Measurements from ENCODE around the gene TMC5.
"Not testable (repeated sequence)": the region's sequence is repeated elsewhere in the genome, so short reads cannot be mapped to it uniquely, and the experiment has no call there.

The TMC5 gene

GRCh38 chr16:19417640-19418039 lies at the start of gene TMC5:
TSS of gene TMC5 (plus strand) at chr16:19417883. CDS start at chr16:19440039, 22,156 bp downstream.
- H3K36me3 ChIP-seq (ENCODE audit: low read depth), result no peaks in the 10 kb centered on the region
- no peak for TF ChIP-seq CTCF (IDR thresholded peaks at IDR 0.05; ENCODE audit: poor library complexity, severe bottlenecking)
- H3K27me3 ChIP-seq (ENCODE audit: insufficient read depth, poor library complexity, severe bottlenecking), result no peaks in the 10 kb centered on the region
- H3K4me1 ChIP-seq (ENCODE audit: insufficient read depth, poor library complexity, severe bottlenecking), result peaks cover 16% of the 10 kb centered on the region
- no peak within 1 kb of the TSS for H3K4me3 ChIP-seq (ENCODE audit: severe bottlenecking)
- DNase-seq (ENCODE audit: low spot score) (no peak), ATAC-seq (ENCODE audit: low read depth) (no peak)
- no peak within 1 kb of the TSS for H3K27ac ChIP-seq (ENCODE audit: poor library complexity, severe bottlenecking)
- H3K9me3 ChIP-seq (ENCODE audit: severe bottlenecking), result no peaks in the 10 kb centered on the region

DNA sequence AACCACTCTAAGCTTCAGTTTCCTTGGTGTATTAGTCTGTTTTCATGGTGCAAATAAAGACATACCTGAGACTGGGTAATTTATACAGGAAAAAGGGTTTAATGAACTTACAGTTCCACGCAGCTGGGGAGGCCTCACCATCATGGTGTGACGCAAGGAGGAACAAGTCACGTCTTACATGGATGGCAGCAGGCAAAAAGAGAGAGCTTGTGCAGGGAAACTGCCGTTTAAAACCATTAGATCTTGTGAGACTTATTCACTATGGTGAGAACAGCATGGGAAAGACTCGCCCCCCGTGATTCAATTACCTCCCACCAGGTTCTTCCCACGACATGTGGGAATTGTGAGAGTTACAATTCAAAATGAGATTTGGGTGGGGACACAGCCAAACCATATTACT lies 45.1 kb upstream of the TMC5 start:
- not testable (repeated sequence) for ATAC-seq (ENCODE audit: low read depth); H3K27me3 ChIP-seq (ENCODE audit: insufficient read depth, poor library complexity, severe bottlenecking); H3K36me3 ChIP-seq (ENCODE audit: low read depth); H3K27ac ChIP-seq (ENCODE audit: poor library complexity, severe bottlenecking); H3K4me1 ChIP-seq (ENCODE audit: insufficient read depth, poor library complexity, severe bottlenecking); H3K4me3 ChIP-seq (ENCODE audit: severe bottlenecking); DNase-seq (ENCODE audit: low spot score); H3K9me3 ChIP-seq (ENCODE audit: severe bottlenecking)

DNA sequence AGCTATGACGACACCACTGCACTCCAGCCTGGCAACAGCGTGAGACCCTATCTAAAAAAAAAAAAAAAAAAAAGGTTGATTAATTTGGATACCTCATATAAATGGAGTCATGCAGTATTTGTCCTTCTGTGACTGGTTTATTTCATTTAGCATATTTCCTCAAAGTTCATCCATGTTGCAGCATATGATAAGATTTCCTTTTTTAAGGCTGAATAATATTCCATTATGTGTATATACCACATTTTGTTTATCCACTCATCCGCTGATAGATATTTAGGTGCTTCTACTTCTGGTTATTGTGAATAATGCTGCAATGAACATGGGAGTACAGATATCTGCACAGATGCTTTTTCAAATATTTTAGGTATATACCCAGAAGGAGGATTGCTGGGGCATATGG lies 43.3 kb upstream of the TMC5 start:
- no peaks in the 10 kb centered on the region for H3K27me3 ChIP-seq (ENCODE audit: insufficient read depth, poor library complexity, severe bottlenecking)
- ATAC-seq (ENCODE audit: low read depth), result no peak
- DNase-seq (ENCODE audit: low spot score), result no peak

DNA sequence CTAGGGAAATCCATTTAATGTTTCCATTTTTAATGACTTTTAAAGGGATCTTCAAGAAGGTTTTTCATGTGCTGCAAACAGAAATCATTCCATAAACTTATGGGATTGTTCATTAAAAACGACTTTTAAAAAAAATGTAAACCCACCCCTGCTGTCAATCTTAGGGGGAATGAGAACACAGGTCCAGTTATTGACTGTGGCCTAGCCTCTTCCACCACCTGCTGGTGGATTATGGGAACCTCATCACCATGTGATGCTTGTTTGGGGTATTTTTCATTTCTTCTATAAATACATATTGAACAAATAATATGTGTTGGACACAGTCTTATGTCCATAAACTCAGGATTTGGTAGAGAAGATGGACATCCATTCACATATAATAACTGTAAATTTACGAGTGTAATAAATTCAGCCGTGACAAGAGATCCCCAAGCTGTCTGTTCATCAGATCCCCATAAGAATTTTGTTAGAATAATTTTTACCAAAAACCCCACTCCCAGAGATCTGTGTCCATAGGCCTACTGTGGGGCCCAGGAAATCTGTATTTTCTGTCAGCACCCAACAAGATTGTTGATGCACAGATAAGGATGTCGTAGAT lies 42.0 kb upstream of the TMC5 start:
- H3K4me3 ChIP-seq (ENCODE audit: severe bottlenecking), result no peak overlapping the region
- H3K27me3 ChIP-seq (ENCODE audit: insufficient read depth, poor library complexity, severe bottlenecking), result no peaks in the 10 kb centered on the region
- TF ChIP-seq CTCF (IDR thresholded peaks at IDR 0.05; ENCODE audit: poor library complexity, severe bottlenecking), result peak; percentile 95
- ATAC-seq (ENCODE audit: low read depth) (peak; percentile 62; the same call in 1 of the 3 replicates), DNase-seq (ENCODE audit: low spot score) (no peak)
- H3K27ac ChIP-seq (ENCODE audit: poor library complexity, severe bottlenecking), result no peak overlapping the region
- H3K9me3 ChIP-seq (ENCODE audit: severe bottlenecking), result no peaks in the 10 kb centered on the region
- no peaks in the 10 kb centered on the region for H3K4me1 ChIP-seq (ENCODE audit: insufficient read depth, poor library complexity, severe bottlenecking)
- H3K36me3 ChIP-seq (ENCODE audit: low read depth), result no peaks in the 10 kb centered on the region

More for the DNA sequence above, 43.3 kb upstream of the TMC5 start:
- H3K4me3 ChIP-seq (ENCODE audit: severe bottlenecking), result no peak overlapping the region
- H3K36me3 ChIP-seq (ENCODE audit: low read depth), result no peaks in the 10 kb centered on the region
- H3K9me3 ChIP-seq (ENCODE audit: severe bottlenecking), result no peaks in the 10 kb centered on the region
- TF ChIP-seq CTCF (IDR thresholded peaks at IDR 0.05; ENCODE audit: poor library complexity, severe bottlenecking), result no peak
- no peaks in the 10 kb centered on the region for H3K4me1 ChIP-seq (ENCODE audit: insufficient read depth, poor library complexity, severe bottlenecking)
- H3K27ac ChIP-seq (ENCODE audit: poor library complexity, severe bottlenecking), result no peak overlapping the region

GRCh38 chr16:19377864-19378263 lies 39.8 kb upstream of the TMC5 start:
- TF ChIP-seq CTCF (IDR thresholded peaks at IDR 0.05; ENCODE audit: poor library complexity, severe bottlenecking), result no peak
- ATAC-seq (ENCODE audit: low read depth), result no peak
- no peaks in the 10 kb centered on the region for H3K4me1 ChIP-seq (ENCODE audit: insufficient read depth, poor library complexity, severe bottlenecking)
- H3K27me3 ChIP-seq (ENCODE audit: insufficient read depth, poor library complexity, severe bottlenecking), result no peaks in the 10 kb centered on the region
- no peak overlapping the region for H3K4me3 ChIP-seq (ENCODE audit: severe bottlenecking)
- H3K27ac ChIP-seq (ENCODE audit: poor library complexity, severe bottlenecking), result no peak overlapping the region
- DNase-seq (ENCODE audit: low spot score), result no peak
- H3K36me3 ChIP-seq (ENCODE audit: low read depth), result no peaks in the 10 kb centered on the region
- no peaks in the 10 kb centered on the region for H3K9me3 ChIP-seq (ENCODE audit: severe bottlenecking)

Measured in RWPE2 (cell line).